Ovary (tissue), 9 donors: ENCODE results near the gene DACT2. TPM values are rescaled to one million over a fixed set of nuclear protein-coding genes. Genes with fewer than 3 reads are reported as not detected.

Source experiments
- DNase-seq, 5 donors: peaks; one replicate each; pipeline ENCODE4 v3.0.0-alpha.2; 2019 to 2020
- H3K27ac ChIP-seq, 2 donors: fragments of 200-600 bp; one replicate each; pipeline versions ENCODE4 v1.5.1 to v1.8.0; 2019 to 2022
- H3K27me3 ChIP-seq: fragments of 200-600 bp; one replicate; pipeline ENCODE4 v1.8.0; 2022
- H3K36me3 ChIP-seq: fragments of 200-600 bp; sonication (generic); one replicate; pipeline ENCODE4 v1.5.1; 2019
- H3K4me1 ChIP-seq: one replicate; pipeline ENCODE4 v1.8.1; 2013; ENCODE audit warnings: mild to moderate bottlenecking, moderate library complexity; ENCODE audit not compliant: insufficient read depth
- H3K4me3 ChIP-seq: fragments of 200-600 bp; sonication (generic); one replicate; pipeline ENCODE4 v1.5.1; 2017
- H3K9me3 ChIP-seq, 2 donors: fragments of 200-600 bp in 1 of 2; sonication (generic) in 1 of 2; one replicate each; pipeline versions ENCODE4 v1.5.1 to v1.8.1; 2013 to 2019; ENCODE audit warnings: mild to moderate bottlenecking in 1 of 2, moderate library complexity in 1 of 2
- CTCF ChIP-seq, 3 donors: fragments of 450-650 bp in 2 of 3; fragments of 200-600 bp in 1 of 3; IDR thresholded peaks; one replicate each; pipeline versions ENCODE4 v1.5.1 to v1.8.0; 2016 to 2022; ENCODE audit warnings: antibody characterized with exemption in 3 of 3, mild to moderate bottlenecking in 1 of 3
- EP300 ChIP-seq: sonication (generic); formaldehyde crosslinking; IDR thresholded peaks from one replicate; pipeline ENCODE4 v1.6.1; 2017; ENCODE audit warnings: antibody characterized with exemption
- POLR2A ChIP-seq: fragments of 450-650 bp; IDR thresholded peaks from one replicate; pipeline ENCODE4 v1.6.1; 2017; ENCODE audit warnings: antibody characterized with exemption, mild to moderate bottlenecking, moderate library complexity
- WGBS, 3 donors: extraction: QIAGEN DNeasy Blood & Tissue Kit in 1 of 3; methylation state at CpG; one replicate each; pipeline versions ENCODE4 v1.1.5 to v1.1.7; 2013 to 2017; 5-methylcytosine and 5-hydroxymethylcytosine counted together
- intact Hi-C, 4 donors: fragments of 100-400 bp; cut with DNase I; formaldehyde crosslinking; loops; one replicate each; pipeline versions ENCODE4 v1.11.0 to v1.15.1; 2022 to 2023
- polyA plus RNA-seq, 2 donors: library from polyadenylated mRNA; stranded (reverse); fragments of 200-250 nt in 1 of 2; fragments of 350-450 nt in 1 of 2; fragmentation: Illumina TruSeq in 1 of 2; extraction: RNeasy Lipid Tissue Mini Kit (QIAGEN cat#74804) in 1 of 2; gene quantifications; one replicate each; pipeline ENCODE4 v1.2.3, GENCODE V29; 2013 to 2014
- total RNA-seq, 7 donors: library from RNA; depleted of rRNA in 2 of 7; stranded (reverse); fragments of >200 nt in 2 of 7; fragmentation: NEBNext Ultra II Directional in 3 of 7; extraction: Animal tissue kit (Norgen Biotek cat#: 25700) in 3 of 7; gene quantifications; one replicate each; pipeline versions ENCODE4 v1.1.0 to v1.2.4, GENCODE V29; 2016 to 2023
- donor health status: DM: no; HTN: no; CAD: no; lungs with moderate emphysema.
- donor health status: DM: no; HTN: no; CAD: no.
- donor health status: Bipolar disorder and iron deficiency.
- donor health status: DM: yes; HTN: yes; CAD: no.
- donor health status: DM: no; HTN: no; CAD: no.
- donor health status: DM: yes; HTN: yes; CAD: no.

The DACT2 gene
- total and polyA plus RNA-seq, 9 donors, result 0.17 to 4.4 (median 0.71) TPM; not detected in 2

GRCh38 chr6:168277274-168277669, 42.3 kb downstream of the DACT2 start:
- no peak overlapping the region for H3K4me3 ChIP-seq
- WGBS, 3 donors, result 66 to 79% (median 77%) methylated on average over 14 of the region's 14 CpGs
- intact Hi-C loops, result no loop called here
- no peak overlapping the region for H3K27ac ChIP-seq
- DNase-seq, result no peak
- H3K36me3 ChIP-seq, result no peaks in the 10 kb centered on the region
- H3K4me1 ChIP-seq, result no peaks in the 10 kb centered on the region
- H3K27me3 ChIP-seq, result no peaks in the 10 kb centered on the region
- no peaks in the 10 kb centered on the region for H3K9me3 ChIP-seq
- TF ChIP-seq EP300 (no peak), POLR2A (no peak)

- Histone ChIP-seq H3K9me3 (no peaks in the 10 kb centered on the region), H3K27ac (no peak overlapping the region), H3K4me3 (no peak overlapping the region), H3K27me3 (no peaks in the 10 kb centered on the region), H3K4me1 (no peaks in the 10 kb centered on the region), H3K36me3 (no peaks in the 10 kb centered on the region)
- no peak for DNase-seq
- TF ChIP-seq EP300, result no peak
- TF ChIP-seq CTCF (IDR thresholded peaks at IDR 0.05), result no peak
- TF ChIP-seq POLR2A, result no peak
- WGBS, 3 donors, result 91 to 93% (median 92%) methylated on average over 32 of the region's 32 CpGs
- intact Hi-C loops, result no loop called here
Observed at GRCh38 chr6:168276576-168277273, 42.9 kb downstream of the DACT2 start.

- Histone ChIP-seq H3K4me3 (no peak overlapping the region), H3K4me1 (no peaks in the 10 kb centered on the region), H3K27me3 (no peaks in the 10 kb centered on the region), H3K27ac (no peak overlapping the region), H3K9me3 (no peaks in the 10 kb centered on the region), H3K36me3 (no peaks in the 10 kb centered on the region)
- TF ChIP-seq POLR2A, result no peak
- no peak for TF ChIP-seq EP300
- no peak for TF ChIP-seq CTCF (IDR thresholded peaks at IDR 0.05)
- 58 to 75% (median 59%) methylated on average over 12 of the region's 12 CpGs for WGBS, 3 donors
- intact Hi-C loops, result no loop called here
- DNase-seq, result no peak
Observed at GRCh38 chr6:168275168-168275567, 44.4 kb downstream of the DACT2 start.

GRCh38 chr6:168274037-168274952, 45.3 kb downstream of the DACT2 start:
- Histone ChIP-seq H3K27ac (no peak overlapping the region), H3K9me3 (no peaks in the 10 kb centered on the region), H3K4me1 (no peaks in the 10 kb centered on the region), H3K36me3 (no peaks in the 10 kb centered on the region), H3K4me3 (no peak overlapping the region), H3K27me3 (no peaks in the 10 kb centered on the region)
- DNase-seq, result no peak
- 78 to 83% (median 80%) methylated on average over 22 of the region's 22 CpGs for WGBS, 3 donors
- TF ChIP-seq POLR2A (no peak), CTCF (IDR thresholded peaks at IDR 0.05) (no peak), EP300 (no peak)
- intact Hi-C loops, result no loop called here
